Urothelium cell line (cell line): ENCODE measurements around the gene CADM1.

Source experiments
- DNase-seq: peaks from one replicate; pipeline ENCODE4 v3.0.0; 2011; ENCODE audit warnings: low spot score, mixed read lengths
- FAIRE-seq: peaks from 2 replicates; lab custom pipeline; 2011; peaks lifted over from hg19 to GRCh38; lab: Jason Lieb, UNC

Gene CADM1

GRCh38 chr11:115191761-115192160 is 312.5 kb downstream of the CADM1 start:
- FAIRE-seq (no peak), DNase-seq (no peak)

GRCh38 chr11:115190196-115190595 is 314.0 kb downstream of the CADM1 start:
- DNase-seq: no peak
- no peak for FAIRE-seq

GRCh38 chr11:115188898-115189278 is 315.3 kb downstream of the CADM1 start:
- DNase-seq: no peak
- no peak for FAIRE-seq

GRCh38 chr11:115188188-115188897 is 315.9 kb downstream of the CADM1 start:
- DNase-seq (no peak), FAIRE-seq (no peak)

GRCh38 chr11:115185931-115186330 is 318.3 kb downstream of the CADM1 start:
- DNase-seq (no peak), FAIRE-seq (no peak)

GRCh38 chr11:115185507-115185906 is 318.7 kb downstream of the CADM1 start:
- no peak for DNase-seq
- FAIRE-seq: no peak

- no peak for FAIRE-seq
- no peak for DNase-seq
These were observed 319.3 kb downstream of the CADM1 start for GRCh38 chr11:115184901-115185300.

GRCh38 chr11:115183830-115184229 is 320.4 kb downstream of the CADM1 start:
- DNase-seq (no peak), FAIRE-seq (no peak)

- FAIRE-seq (no peak), DNase-seq (no peak)
These were observed 321.1 kb downstream of the CADM1 start for GRCh38 chr11:115183136-115183535.

- no peak for DNase-seq
- FAIRE-seq: peak; percentile 20
These were observed 321.8 kb downstream of the CADM1 start for GRCh38 chr11:115182282-115182955.

- DNase-seq (no peak), FAIRE-seq (no peak)
These were observed 322.7 kb downstream of the CADM1 start for GRCh38 chr11:115181538-115181937.

GRCh38 chr11:115180272-115180671 is 323.9 kb downstream of the CADM1 start:
- FAIRE-seq (no peak), DNase-seq (no peak)

GRCh38 chr11:115179636-115180035 is 324.6 kb downstream of the CADM1 start:
- DNase-seq (no peak), FAIRE-seq (no peak)

GRCh38 chr11:115178705-115179104 is 325.5 kb downstream of the CADM1 start:
- no peak for FAIRE-seq

GRCh38 chr11:115173136-115173535 is 331.1 kb downstream of the CADM1 start:
- DNase-seq (no peak), FAIRE-seq (no peak)

More at GRCh38 chr11:115178705-115179104, 325.5 kb downstream of the CADM1 start:
- no peak for DNase-seq

- DNase-seq (peak; percentile 51), FAIRE-seq (no peak)
These were observed 333.9 kb downstream of the CADM1 start for GRCh38 chr11:115170133-115170815.

GRCh38 chr11:115169251-115169650 is 335.0 kb downstream of the CADM1 start:
- DNase-seq (no peak), FAIRE-seq (no peak)

- FAIRE-seq (no peak), DNase-seq (no peak)
These were observed 335.5 kb downstream of the CADM1 start for GRCh38 chr11:115168686-115169085.

GRCh38 chr11:115168229-115168671 is 336.0 kb downstream of the CADM1 start:
- FAIRE-seq (peak; percentile 13), DNase-seq (no peak)

GRCh38 chr11:115167456-115167855 is 336.8 kb downstream of the CADM1 start:
- DNase-seq (no peak), FAIRE-seq (no peak)

- DNase-seq (no peak), FAIRE-seq (peak; percentile 27)
These were observed 337.4 kb downstream of the CADM1 start for GRCh38 chr11:115166820-115167219.

- no peak for DNase-seq
These were observed 339.4 kb downstream of the CADM1 start for GRCh38 chr11:115164774-115165173.

More at GRCh38 chr11:115164774-115165173, 339.4 kb downstream of the CADM1 start:
- FAIRE-seq: no peak
